GM13976 (cell line): ENCODE data around the gene FRMD4A.

Experiments used
- DNase-seq: peaks from one replicate; pipeline ENCODE4 v3.0.0; 2012; ENCODE audit warnings: low spot score
- in situ Hi-C: fragments of 300-500 bp; cut with MboI; formaldehyde crosslinking; loops from one replicate; pipeline ENCODE4 v1.12.0; 2022; ENCODE audit warnings: low sequenced_read_pairs, mixed read lengths, inconsistent platforms; ENCODE audit not compliant: unreplicated experiment
- TF ChIP-seq, protein P1 (sequence below): IDR thresholded peaks from 2 replicates; pipeline ENCODE4 v1.5.1; 2012; ENCODE audit warnings: borderline replicate concordance, mild to moderate bottlenecking; ENCODE audit not compliant: insufficient read depth; ENCODE audit errors: extremely low read depth, missing control alignments, control extremely low read depth

Gene FRMD4A

GRCh38 chr10:13724484-13724883 lies 606.2 kb downstream of the FRMD4A start:
- in situ Hi-C loops: no loop called here
- DNase-seq: no peak
- TF ChIP-seq, protein P1, sequence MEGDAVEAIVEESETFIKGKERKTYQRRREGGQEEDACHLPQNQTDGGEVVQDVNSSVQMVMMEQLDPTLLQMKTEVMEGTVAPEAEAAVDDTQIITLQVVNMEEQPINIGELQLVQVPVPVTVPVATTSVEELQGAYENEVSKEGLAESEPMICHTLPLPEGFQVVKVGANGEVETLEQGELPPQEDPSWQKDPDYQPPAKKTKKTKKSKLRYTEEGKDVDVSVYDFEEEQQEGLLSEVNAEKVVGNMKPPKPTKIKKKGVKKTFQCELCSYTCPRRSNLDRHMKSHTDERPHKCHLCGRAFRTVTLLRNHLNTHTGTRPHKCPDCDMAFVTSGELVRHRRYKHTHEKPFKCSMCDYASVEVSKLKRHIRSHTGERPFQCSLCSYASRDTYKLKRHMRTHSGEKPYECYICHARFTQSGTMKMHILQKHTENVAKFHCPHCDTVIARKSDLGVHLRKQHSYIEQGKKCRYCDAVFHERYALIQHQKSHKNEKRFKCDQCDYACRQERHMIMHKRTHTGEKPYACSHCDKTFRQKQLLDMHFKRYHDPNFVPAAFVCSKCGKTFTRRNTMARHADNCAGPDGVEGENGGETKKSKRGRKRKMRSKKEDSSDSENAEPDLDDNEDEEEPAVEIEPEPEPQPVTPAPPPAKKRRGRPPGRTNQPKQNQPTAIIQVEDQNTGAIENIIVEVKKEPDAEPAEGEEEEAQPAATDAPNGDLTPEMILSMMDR: no peak

GRCh38 chr10:13722747-13723653 lies 607.7 kb downstream of the FRMD4A start:
- in situ Hi-C loops: no loop called here
- TF ChIP-seq, protein P1: no peak
- DNase-seq: no peak

GRCh38 chr10:13721486-13721885 lies 609.2 kb downstream of the FRMD4A start:
- TF ChIP-seq, protein P1: no peak
- in situ Hi-C loops: no loop called here
- DNase-seq: no peak

DNA sequence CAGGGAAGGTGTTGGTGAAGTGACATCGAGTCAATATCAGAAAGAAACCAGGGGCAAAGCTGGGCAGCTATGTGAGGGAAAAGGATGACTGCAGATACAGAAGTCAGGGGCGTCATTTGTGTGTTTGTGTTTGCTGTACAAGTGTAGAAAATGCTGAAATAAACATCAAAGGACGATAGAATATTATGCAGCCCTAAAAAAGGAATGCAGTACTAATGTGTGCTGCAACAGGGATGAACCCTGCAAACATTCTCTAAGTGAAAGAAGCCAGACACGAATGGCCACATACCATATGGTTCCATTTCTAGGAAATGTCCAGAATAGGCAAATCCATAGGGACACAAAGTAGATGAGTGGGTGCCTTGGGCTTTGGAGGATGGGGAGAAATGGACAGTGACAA lies 610.0 kb downstream of the FRMD4A start:
- in situ Hi-C loops: no loop called here
- no peak for DNase-seq
- TF ChIP-seq, protein P1: no peak

GRCh38 chr10:13719425-13719824 lies 611.3 kb downstream of the FRMD4A start:
- TF ChIP-seq, protein P1: no peak
- no peak for DNase-seq
- in situ Hi-C loops: no loop called here

GRCh38 chr10:13718820-13719219 lies 611.9 kb downstream of the FRMD4A start:
- in situ Hi-C loops: no loop called here
- DNase-seq: no peak
- TF ChIP-seq, protein P1: no peak
